DMS153 (cell line): ENCODE measurements around the gene CLMN.
"Not testable (repeated sequence)": the region's sequence is repeated elsewhere in the genome, so short reads cannot be mapped to it uniquely, and the experiment has no call there.

Source experiments
- DNase-seq: peaks from one replicate; lab custom pipeline; 2025; lab: John Stamatoyannopoulos, UW

Gene CLMN

DNA sequence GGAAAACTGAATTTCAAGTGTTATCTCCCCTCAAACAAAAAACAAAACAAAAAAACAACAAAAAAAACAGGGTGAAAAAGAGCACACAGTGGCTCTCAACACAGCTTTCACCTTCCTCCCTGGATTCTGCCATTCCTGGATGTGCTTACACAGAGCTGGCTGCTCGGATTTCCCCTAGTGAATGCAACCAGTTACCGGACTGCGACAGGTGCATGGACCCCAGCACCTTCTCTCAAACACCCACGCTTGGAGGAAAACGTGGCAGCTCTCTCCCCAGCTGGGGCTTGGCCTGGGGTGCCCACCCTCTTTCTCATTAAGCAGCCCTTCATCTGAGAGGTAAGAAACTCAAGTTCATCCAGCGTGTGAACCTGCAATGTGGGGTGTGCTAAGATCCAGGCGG is 128.9 kb downstream of the CLMN start:
- DNase-seq = no peak

DNA sequence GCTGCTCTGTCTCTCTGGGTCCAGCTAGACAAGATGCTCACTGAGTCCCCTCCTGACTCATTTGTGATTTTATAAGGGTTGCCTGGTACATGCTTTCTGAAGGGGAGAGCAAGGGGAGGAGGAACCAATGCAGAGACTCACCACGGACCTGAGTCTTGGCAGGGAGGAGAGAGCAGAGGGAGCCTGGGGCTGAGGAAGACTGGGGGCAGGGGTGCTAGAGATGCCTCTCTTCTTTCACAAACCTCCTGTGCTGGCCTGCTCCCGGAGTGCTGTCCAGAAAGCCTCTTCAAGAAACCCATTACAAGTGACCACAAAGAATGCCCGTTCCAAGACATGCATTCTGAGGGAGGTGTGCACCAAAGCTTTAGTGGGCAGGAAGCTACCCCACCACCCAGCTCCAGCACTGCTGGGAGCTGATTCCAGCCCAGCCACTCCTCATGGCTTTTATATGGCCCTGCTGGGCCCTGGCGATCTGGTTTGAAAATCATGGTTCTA is 129.3 kb downstream of the CLMN start:
- no peak for DNase-seq

DNA sequence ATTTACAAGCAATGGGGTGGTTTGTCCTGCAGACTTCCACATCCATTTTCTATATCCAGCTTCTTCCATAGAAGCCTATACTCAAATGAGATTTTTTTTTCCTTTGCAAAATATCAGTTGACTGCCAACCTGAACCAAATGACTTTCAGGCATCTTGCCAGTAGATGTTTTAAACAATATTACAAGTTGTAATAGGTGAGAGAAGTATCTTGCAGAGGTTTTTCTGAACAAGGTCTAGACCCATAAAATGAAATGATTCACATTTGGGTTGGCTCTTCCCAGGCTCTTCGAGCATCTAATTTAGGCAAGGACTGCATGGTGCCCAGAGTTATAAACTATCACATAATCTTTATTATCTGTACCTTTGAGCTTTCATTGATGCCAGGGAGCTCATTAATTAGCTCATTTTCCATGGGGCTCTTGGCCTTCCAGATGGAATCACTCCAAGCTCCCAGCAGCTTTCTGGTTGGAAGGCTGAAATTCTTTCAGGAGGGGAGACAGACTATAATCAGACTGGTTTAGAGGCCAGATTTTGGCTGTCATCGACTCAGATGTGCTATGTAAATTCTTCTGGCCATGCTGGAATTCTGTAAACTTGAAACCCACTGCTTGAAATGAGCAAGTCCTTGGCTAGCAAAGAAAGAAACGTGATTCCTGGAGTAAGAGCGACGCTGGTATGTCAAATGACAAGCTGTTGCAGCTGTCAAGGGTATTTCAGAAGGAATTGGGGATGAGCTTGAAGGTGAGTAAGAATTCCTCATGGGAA is 130.2 kb downstream of the CLMN start:
- no peak for DNase-seq

DNA sequence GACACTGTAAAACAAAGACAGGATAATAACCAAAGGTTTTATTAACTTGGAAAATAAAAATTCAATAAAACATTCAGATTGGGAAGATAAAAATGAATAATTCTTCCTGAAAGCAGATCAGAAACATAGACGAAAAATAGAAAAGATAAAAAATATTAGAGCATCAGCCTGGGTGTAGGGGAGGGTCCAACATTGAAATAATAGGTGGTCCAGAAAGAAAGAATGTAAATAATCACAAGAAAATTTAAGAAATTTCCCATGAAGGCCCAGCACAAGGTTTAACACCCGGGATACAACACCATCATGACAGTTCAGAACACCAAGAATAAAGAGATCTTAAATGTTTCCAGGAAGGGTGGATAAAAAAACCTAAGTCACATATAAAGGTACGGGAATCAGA is 131.3 kb downstream of the CLMN start:
- DNase-seq = no peak

DNA sequence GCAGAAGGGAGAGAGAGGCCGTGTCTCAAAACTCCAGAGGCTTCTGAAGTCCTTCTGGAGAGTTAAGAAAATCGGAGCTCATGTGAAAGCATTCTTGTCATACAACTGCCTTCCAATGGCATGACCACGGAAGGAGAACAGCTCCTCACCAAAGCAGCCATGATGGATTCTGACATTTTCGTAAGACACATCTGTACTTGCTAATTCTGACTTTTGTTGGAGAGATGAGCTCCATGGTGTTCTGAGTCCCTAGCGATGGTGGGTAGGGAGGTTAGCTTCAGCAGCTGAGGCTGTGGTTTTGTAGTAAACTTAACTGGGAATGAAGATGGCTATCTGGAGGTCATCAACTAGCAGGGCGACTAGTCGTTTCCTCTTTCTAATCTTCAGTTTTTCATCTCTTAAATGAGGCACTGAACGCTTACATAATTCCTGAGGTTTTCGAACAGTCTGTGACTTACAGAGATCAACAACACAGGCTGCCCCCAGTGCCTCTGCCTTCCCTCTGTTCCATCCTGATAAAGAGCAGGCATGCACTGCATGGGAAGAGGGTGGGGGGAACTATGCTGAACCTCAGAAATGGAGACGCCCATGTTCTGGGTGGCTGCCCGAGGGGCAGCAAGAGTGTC is 133.8 kb downstream of the CLMN start:
- no peak for DNase-seq

DNA sequence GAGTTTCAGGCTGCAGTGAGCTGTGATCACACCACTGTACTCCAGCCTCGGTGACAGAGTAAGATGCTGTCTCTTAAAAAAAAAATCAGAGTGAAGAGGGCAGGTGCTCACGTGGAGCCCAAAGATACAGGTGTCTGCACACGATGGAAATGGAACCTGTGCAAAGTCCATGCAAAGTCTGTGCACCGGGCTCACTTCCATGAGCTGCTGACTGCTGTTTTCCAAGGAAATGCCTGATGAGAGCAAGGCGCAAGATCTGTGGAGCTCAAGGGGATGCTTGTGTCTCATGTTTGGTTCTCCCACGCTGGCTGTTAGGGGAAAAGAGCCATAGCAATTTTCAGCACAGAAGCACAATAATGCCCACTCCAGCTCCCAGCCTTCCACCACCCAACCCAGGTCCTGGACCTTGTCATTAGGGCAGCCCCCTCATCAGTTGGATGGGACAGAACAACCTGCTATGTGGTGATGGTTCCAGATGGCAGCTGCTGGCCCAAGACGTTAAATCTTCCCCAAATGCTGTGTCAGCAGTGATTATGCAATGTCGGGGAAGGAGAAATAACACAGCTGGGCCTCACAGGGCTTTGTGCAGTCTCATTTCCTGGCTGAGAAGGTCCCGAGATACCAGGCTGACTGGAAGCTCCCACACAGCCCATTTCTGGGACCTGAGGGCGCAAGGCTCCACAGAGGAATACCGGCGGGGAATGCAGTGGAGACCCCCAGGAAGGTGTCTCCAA is 134.5 kb downstream of the CLMN start:
- DNase-seq = no peak

DNA sequence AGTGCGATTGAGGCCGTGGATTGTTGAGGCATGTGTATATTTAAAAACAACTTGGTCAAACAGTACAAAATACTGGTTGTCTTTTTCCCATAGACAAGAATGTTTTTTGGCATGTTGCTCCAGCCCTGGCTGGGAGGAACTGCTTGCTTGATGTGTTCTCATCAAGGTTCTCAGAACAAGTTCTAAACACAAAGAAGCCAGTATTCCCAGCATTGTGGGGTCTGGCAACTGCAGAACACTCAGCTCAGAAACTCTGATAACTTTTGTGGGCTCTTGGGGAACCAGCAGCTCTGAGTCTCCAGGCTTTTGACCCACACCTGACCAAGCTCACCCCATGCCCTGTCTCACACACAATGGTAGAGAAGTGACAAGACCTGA is 135.3 kb downstream of the CLMN start:
- no peak for DNase-seq

DNA sequence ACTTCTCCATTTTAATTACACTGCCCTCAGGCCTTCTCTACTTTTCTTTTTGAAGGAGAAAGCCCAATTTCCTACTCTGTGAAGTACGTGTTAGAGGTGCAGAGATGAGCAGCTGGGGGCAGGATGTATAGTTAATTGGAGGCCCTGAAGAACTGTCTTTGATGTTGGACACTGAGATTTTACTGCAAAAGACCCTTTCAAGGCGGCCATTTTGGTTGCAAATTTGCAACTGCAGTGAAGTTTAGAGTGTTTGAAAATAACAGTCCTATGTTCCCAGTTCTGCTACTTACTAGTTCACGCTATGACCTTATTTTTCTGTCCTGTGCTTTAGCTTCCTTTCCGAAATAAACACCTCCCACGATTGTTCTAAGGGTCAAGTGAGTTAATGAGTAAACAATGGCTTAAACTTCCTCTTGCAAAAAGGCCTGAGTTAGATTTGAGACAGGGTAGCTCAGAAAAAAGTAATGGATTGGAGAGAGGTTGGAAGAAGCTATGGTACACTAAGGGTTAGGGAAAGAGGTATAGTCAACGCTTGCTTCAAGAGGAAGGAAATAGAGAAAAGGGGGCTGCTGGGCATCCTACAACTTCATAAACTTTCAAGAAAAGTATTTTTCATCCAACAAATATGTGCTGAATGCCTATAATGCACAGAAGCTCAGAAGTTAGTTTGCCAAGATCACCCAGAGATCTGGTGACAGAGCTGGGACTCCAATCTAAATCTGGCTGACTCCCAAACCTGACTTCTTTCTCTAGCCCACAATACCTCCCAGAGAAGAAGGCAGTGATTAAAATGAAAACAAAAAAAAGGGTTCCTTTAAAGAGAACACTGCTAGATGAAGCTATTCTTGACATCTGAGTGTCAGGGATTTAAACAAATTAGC is 135.9 kb downstream of the CLMN start:
- no peak for DNase-seq

DNA sequence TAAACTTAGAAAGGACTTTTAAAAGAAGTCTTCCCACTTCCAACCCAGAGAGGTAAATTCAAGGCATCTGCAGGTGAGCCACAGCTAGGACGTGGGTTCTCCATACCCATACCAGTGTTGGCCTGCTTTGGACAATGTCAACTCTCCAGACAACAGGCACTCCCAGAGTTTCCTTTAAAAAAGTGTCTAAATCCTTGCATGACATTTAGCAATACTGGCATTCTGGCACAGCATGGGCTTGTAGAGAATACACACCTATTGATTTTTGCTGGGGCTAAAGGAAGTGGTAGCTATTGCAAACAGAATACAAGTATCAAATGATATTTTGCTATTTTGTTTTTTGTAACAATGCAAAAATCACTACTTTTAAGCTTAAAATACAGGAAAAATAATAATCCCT is 136.6 kb downstream of the CLMN start:
- no peak for DNase-seq

DNA sequence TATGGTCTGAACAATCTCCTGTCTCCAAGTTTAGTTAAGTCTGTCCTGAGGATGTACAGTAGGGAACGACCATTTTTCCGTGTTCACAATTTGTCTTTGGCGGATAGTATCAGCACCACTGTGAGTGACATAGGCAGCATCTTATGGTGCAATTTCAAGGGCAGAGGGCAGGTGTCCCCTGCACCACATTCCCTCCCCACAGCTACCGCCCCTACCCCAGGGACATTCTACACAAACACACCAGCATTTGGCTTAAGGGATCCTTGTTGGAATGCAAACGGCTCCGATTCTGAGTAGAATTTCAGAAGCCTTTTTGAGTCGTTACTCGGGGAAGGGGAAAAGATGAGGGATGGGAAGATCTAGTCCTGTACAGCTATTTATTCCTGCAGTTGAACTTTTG is 137.3 kb downstream of the CLMN start:
- no peak for DNase-seq

DNA sequence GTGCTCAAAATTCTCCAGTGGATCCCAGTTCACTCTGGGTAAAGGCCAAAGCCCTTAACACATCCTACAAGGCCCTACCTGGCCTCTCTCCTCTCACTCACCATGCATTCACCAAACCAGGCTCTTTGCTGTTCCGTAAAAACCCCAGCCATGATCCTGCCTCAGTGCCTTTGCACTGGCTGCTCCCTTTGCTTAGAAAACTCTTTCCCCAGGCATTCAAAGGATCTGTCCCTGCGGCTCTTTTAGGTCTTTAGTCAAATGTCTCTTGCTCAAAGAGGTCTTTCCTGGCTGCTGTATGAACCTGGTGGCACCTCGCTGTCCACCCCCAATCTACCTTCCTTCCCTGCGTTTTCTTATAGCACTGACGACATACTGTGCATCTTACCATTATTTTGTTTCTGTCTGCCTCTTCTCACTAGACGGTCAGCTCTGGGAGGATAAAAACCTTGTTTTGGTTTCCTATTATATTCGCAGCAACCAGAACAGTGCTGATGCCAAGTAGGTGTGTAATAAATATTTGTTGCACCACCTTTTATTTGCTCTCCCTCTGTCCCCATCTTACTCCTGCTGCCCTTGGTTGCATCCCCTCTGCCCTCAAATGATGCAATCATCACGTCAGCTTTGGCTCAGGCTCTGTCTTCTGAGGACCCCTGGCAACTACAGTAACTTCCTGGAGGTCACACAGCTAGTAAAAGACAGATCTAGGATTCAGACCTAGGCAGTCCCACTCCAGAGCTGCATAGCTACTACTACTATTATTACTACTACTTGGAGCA is 138.6 kb downstream of the CLMN start:
- DNase-seq = no peak

DNA sequence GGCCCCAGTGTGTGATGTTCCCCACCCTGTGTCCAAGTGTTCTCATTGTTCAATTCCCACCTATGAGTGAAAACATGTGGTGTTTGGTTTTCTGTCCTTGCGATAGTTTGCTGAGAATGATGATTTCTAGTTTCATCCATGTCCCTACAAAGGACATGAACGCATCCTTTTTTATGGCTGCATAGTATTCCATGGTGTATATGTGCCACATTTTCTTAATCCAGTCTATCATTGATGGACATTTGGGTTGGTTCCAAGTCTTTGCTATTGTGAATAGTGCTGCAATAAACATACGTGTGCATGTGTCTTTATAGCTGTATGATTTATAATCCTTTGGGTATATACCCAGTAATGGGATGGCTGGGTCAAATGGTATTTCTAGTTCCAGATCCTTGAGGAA is 144.0 kb downstream of the CLMN start:
- not testable (repeated sequence) for DNase-seq

DNA sequence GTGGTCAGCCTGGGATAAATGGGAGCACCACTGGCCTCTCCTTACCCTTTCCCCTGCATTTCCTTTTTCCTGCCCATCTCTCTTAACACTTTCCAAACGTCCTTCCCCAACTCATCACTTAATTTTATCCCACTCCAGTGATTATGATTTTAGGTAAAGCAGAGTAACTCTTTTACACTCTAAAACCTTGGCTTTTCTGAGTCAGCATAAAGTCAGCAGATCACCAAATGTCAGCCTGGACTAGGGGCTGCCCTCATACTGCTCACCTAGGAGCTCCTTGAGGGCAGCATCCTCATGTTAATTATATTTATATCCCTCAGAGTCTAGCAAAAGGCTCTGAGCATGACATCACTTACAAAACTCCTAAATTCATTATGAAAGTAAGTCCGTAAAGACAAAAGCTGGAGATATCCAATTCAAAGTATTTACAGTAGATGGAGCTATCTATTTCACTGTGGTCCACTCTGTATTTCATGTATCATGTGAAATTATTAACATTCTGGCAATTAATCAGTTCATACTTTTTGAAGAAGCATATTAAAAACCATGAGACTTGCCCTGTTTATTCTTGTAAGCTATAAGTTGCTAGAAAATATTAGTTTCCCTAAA is 145.4 kb downstream of the CLMN start:
- DNase-seq = no peak

DNA sequence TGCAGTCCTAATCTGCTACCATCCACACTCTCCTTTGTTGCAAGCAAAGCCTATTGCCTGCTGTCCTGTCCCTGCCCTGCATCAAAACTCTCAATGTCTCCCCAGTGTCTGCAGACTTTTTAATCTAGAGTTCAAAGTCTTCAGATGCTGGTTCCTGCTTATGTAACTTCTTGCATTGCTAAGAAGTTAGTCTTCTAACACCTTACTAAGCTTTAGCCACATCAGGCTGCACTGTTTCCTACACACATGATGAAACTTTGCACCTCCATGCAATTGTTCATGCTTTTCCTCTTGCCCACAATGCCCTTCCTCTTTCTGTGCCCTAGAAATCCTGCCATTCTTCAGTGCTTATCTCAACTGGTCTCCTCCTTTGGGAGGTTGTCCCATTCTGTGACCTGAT is 146.2 kb downstream of the CLMN start:
- DNase-seq = no peak

DNA sequence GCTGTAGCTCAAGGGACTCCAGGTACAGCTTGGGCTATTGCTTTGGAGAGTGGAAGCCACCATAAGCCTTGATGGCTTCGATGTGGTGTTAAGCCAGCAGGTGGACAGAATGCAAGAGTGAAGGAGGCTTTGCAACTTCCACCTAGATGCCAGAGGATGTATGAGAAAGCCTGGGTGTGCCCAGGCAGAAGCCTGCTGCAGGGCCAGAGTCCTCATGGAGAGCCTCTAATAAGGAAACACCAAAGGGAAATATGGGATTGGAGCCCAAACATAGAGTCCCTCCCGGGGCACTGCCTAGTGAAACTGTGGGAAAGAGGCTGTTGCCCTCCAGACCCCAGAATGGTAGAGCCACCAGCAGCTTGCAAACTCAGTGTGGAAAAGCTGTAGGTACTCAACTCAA is 152.5 kb downstream of the CLMN start:
- DNase-seq = no peak

DNA sequence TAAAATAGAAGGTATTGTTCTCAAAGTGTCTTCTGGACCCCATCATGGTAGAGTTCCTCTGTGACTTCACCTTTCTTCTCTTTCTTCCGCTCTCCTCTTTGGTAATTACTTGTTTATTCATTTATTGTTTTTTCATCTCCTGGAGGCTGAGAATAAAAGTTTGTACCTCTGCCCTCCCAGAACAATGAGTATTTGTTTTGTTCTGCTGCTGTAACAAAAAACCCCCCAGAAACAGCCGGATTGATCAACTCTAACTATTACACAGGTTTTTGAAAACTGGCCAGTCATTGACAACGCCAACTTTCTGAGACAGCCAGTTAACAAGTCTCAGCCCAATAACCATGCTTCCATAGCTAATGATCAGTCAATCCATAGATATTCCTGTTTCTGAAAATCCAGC is 154.2 kb downstream of the CLMN start:
- no peak for DNase-seq

DNA sequence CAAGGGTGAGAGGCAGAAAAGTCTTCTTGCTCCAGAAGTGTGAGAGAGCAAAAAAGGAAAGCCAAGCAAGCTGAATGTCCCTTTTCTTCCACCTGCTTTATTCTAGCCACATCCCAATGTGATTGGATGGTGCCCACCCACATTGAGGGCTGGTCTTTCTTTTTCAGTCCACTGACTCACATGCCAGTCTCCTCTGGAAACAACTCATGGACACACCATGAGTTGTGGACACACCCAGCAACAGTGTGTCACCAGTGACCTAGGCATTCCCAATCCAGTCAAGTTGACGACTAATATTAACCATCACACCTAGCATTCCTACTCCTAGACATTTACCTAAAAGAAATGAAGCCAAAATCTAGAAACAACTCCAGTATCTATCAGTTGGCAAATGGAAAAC is 155.2 kb downstream of the CLMN start:
- no peak for DNase-seq

DNA sequence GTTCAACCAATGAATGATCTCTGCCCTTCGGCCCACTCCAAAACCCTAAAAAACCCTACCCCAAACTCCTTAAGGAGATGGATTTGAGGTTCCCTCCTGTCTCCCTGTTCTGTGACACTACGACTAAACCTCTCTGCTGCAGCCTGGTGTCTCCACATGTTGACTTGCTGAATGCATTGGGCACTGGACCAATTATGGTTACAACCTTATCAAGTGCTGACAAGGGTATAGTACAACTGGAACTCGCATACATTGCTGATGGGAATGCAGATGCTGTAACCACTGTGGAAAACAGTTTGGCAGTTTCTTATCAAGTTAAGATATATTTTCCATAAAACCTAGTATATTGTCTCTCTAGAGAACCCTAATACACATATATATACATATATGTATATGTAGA is 156.0 kb downstream of the CLMN start:
- no peak for DNase-seq

DNA sequence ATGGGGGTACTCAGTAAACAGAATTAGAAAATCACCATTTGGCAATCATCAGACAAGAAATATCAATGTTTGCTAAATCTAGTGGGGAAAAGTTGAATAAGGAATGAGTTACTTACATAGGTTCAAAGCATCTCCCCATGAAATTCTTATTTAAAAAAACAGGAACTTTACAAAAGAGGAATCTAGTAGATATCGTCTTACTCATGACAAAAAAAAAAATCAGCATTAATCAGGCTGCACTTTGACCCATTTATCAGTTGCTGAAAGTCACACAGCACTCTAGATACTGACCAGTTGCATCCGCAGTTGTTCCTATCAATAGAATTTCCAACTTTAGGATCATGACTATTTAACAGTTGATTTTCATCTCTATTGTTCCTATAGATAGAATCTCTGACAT is 156.6 kb downstream of the CLMN start:
- DNase-seq = no peak

DNA sequence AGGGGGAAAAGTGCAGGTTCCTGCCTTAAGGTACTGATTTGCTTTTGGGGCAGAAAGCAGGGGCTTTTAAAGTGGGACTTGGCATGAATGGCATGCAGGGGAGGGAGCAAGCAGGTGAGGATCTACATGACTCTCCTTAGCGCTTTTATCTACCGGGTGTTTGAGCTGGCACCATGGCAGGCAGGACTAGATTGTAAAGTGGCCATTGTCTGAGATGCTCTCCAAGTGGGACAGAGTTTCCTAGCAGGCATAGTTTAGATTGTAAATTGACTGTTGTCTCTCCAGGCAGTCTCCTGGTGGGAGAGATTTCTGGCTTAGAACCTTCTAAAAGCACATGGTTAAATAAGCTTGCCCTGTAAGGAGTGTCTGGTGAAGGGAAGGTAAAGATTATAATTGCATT is 157.1 kb downstream of the CLMN start:
- DNase-seq = no peak
